ENCODE results near the gene BDP1.
"Not testable (repeated sequence)": the region's sequence is repeated elsewhere in the genome, so short reads cannot be mapped to it uniquely, and the experiment has no call there.

Gene BDP1

GRCh38 chr5:71460693-71461092 is 5.2 kb downstream of the BDP1 start:
- no peak for DNase-seq (ENCODE audit: low spot score)

- no peak for DNase-seq (ENCODE audit: low spot score)
Measured at GRCh38 chr5:71461360-71461759, 5.9 kb downstream of the BDP1 start.

- no peak for DNase-seq (ENCODE audit: low spot score)
Measured at GRCh38 chr5:71471193-71471592, 15.7 kb downstream of the BDP1 start.

GRCh38 chr5:71475788-71476384 is 20.4 kb downstream of the BDP1 start:
- peak; percentile 64 for DNase-seq (ENCODE audit: low spot score)

GRCh38 chr5:71481441-71481840 is 26.0 kb downstream of the BDP1 start:
- DNase-seq (ENCODE audit: low spot score), result no peak

- no peak for DNase-seq (ENCODE audit: low spot score)
Measured at GRCh38 chr5:71482132-71482531, 26.7 kb downstream of the BDP1 start.

- DNase-seq (ENCODE audit: low spot score), result no peak
Measured at GRCh38 chr5:71483355-71483754, 27.9 kb downstream of the BDP1 start.

- DNase-seq (ENCODE audit: low spot score), result no peak
Measured at GRCh38 chr5:71492817-71493615, 37.6 kb downstream of the BDP1 start.

GRCh38 chr5:71494202-71494601 is 38.8 kb downstream of the BDP1 start:
- DNase-seq (ENCODE audit: low spot score), result not testable (repeated sequence)

GRCh38 chr5:71498756-71499155 is 43.3 kb downstream of the BDP1 start:
- DNase-seq (ENCODE audit: low spot score), result not testable (repeated sequence)

GRCh38 chr5:71503536-71503935 is 48.1 kb downstream of the BDP1 start:
- DNase-seq (ENCODE audit: low spot score), result no peak

- DNase-seq (ENCODE audit: low spot score), result no peak
Measured at GRCh38 chr5:71522151-71522550, 66.7 kb downstream of the BDP1 start.

GRCh38 chr5:71525611-71526010 is 70.2 kb downstream of the BDP1 start:
- not testable (repeated sequence) for DNase-seq (ENCODE audit: low spot score)

- DNase-seq (ENCODE audit: low spot score), result no peak
Measured at GRCh38 chr5:71528206-71528605, 72.8 kb downstream of the BDP1 start.

- no peak for DNase-seq (ENCODE audit: low spot score)
Measured at GRCh38 chr5:71529682-71530081, 74.2 kb downstream of the BDP1 start.

- no peak for DNase-seq (ENCODE audit: low spot score)
Measured at GRCh38 chr5:71533142-71533541, 77.7 kb downstream of the BDP1 start.

- no peak for DNase-seq (ENCODE audit: low spot score)
Measured at GRCh38 chr5:71533615-71534014, 78.2 kb downstream of the BDP1 start.

- peak; percentile 9 for DNase-seq (ENCODE audit: low spot score)
Measured at GRCh38 chr5:71537687-71538086, 82.2 kb downstream of the BDP1 start.

GRCh38 chr5:71550885-71551284 is 95.4 kb downstream of the BDP1 start:
- not testable (repeated sequence) for DNase-seq (ENCODE audit: low spot score)

GRCh38 chr5:71551582-71551981 is 96.1 kb downstream of the BDP1 start:
- not testable (repeated sequence) for DNase-seq (ENCODE audit: low spot score)

- DNase-seq (ENCODE audit: low spot score), result not testable (repeated sequence)
Measured at GRCh38 chr5:71552026-71552749, 96.7 kb downstream of the BDP1 start.

- no peak for DNase-seq (ENCODE audit: low spot score)
Measured at GRCh38 chr5:71563161-71563560, 107.7 kb downstream of the BDP1 start.

GRCh38 chr5:71564895-71565294 is 109.4 kb downstream of the BDP1 start:
- no peak for DNase-seq (ENCODE audit: low spot score)
